PFSK-1 (cell line): ENCODE results near the gene LTBP1.

Source experiments
- POLR2AphosphoS5 ChIP-seq: IDR thresholded peaks from 2 replicates; pipeline ENCODE4 v1.6.1; 2012; ENCODE audit warnings: low read depth, mild to moderate bottlenecking, control low read depth, low read length, moderate library complexity
- TAF1 ChIP-seq: IDR thresholded peaks from 2 replicates; pipeline ENCODE4 v1.6.1; 2012; ENCODE audit warnings: low read length, control low read depth, borderline replicate concordance; ENCODE audit not compliant: insufficient read depth

DNA sequence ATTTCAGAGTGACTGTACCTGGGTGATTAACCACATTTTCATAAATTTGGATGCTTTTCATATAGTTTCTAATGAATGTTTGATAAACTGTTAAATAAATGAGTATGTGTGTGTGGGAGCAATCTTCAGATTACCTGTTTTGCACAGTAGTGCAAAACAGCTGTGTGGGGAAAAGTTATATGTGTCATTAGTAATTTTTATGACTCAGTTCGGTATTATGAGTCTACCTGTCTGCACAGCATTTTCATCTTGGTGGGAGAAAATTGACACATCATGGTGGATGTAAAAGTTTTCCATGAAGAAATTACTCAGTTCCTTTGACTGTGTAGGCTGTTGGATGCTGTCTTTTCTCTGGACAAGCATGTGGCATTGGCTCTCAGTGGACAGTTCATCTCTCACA, 43.8 kb downstream of the LTBP1 start:
- TF ChIP-seq POLR2AphosphoS5 = no peak
- no peak for TF ChIP-seq TAF1
